OCI-LY3 (cell line): ENCODE results near the gene ANK3.

Source experiments
- H2AFZ ChIP-seq: fragments of 200-600, 300-600 bp; shearing (Covaris generic); 2 replicates; pipeline ENCODE4 v1.6.0; 2014; ENCODE audit warnings: antibody characterized with exemption, low read depth, low read length
- H3K27ac ChIP-seq: fragments of 200-600, 300-600 bp; sonication (generic); 2 replicates; pipeline ENCODE4 v1.5.1; 2014; ENCODE audit warnings: mild to moderate bottlenecking, low read length, moderate library complexity, mixed read lengths
- H3K27me3 ChIP-seq: fragments of 200-600, 300-600 bp; sonication (generic); 2 replicates; pipeline ENCODE4 v1.6.1; 2014; ENCODE audit warnings: low read depth, low read length, mixed read lengths
- H3K36me3 ChIP-seq: fragments of 200-600, 300-600 bp; sonication (generic); replicated peaks from 2 replicates; pipeline ENCODE3; 2014; ENCODE audit warnings: low read depth, low read length, mixed read lengths
- H3K4me1 ChIP-seq: fragments of 300-600, 200-600 bp; sonication (generic); 2 replicates; pipeline ENCODE4 v1.6.1; 2014; ENCODE audit warnings: low read length, mixed read lengths
- H3K4me2 ChIP-seq: fragments of 200-600, 300-600 bp; sonication (generic); 2 replicates; pipeline ENCODE4 v1.6.1; 2014; ENCODE audit warnings: low read length, mixed read lengths
- H3K4me3 ChIP-seq: fragments of 300-600, 200-600 bp; sonication (generic); 2 replicates; pipeline ENCODE4 v1.5.1; 2014; ENCODE audit warnings: antibody characterized with exemption, mild to moderate bottlenecking, low read length, moderate library complexity
- H3K79me2 ChIP-seq: fragments of 300-600, 200-600 bp; shearing (Covaris generic); 2 replicates; pipeline ENCODE4 v1.6.1; 2014; ENCODE audit warnings: mild to moderate bottlenecking, low read length, mixed read lengths
- H3K9ac ChIP-seq: fragments of 300-600, 200-600 bp; shearing (Covaris generic); 2 replicates; pipeline ENCODE4 v1.6.0; 2014; ENCODE audit warnings: mild to moderate bottlenecking, low read length, moderate library complexity
- H3K9me3 ChIP-seq: fragments of 200-600, 300-600 bp; shearing (Covaris generic); 2 replicates; pipeline ENCODE4 v1.6.1; 2014; ENCODE audit warnings: low read length, mixed read lengths; ENCODE audit not compliant: insufficient read depth
- H4K20me1 ChIP-seq: fragments of 200-600, 300-600 bp; sonication (generic); 2 replicates; pipeline ENCODE4 v1.6.1; 2016; ENCODE audit warnings: low read length, mixed read lengths; ENCODE audit not compliant: insufficient read depth
- EZH2phosphoT487 ChIP-seq: fragments of 200-600 bp; shearing (Covaris generic); IDR thresholded peaks from 2 replicates; pipeline ENCODE4 v1.6.1; 2018; ENCODE audit warnings: antibody characterized with exemption, mixed run types, low read depth
- TF ChIP-seq, protein P1 (sequence below): fragments of 200-600, 300-600 bp; sonication (generic); IDR thresholded peaks from 2 replicates; pipeline ENCODE4 v1.5.1; 2014; ENCODE audit warnings: antibody characterized with exemption, low read length, low read depth

Gene ANK3

DNA sequence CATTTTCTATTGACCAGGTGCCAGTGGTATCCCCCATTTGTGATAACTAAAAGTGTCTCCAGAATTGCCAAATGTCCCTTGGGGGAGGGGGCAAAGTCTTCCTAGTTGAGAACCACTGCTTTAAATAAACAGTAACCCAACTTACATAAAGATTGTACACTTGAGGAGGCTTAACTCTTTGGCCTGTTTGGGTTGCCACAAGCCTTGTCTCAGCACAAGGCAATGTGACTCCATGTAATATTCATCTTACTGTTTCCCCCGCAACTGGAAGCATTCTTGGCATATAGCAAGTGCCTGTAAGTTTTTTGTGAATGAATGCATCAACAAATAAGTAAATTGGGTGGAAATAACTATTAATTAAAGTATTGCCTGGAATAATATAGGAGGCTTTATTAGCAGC, 108.3 kb downstream of the ANK3 start:
- no peaks in the 10 kb centered on the region for H3K9me3 ChIP-seq
- H3K4me1 ChIP-seq: no peaks in the 10 kb centered on the region
- no peaks in the 10 kb centered on the region for H3K36me3 ChIP-seq
- TF ChIP-seq, protein P1, sequence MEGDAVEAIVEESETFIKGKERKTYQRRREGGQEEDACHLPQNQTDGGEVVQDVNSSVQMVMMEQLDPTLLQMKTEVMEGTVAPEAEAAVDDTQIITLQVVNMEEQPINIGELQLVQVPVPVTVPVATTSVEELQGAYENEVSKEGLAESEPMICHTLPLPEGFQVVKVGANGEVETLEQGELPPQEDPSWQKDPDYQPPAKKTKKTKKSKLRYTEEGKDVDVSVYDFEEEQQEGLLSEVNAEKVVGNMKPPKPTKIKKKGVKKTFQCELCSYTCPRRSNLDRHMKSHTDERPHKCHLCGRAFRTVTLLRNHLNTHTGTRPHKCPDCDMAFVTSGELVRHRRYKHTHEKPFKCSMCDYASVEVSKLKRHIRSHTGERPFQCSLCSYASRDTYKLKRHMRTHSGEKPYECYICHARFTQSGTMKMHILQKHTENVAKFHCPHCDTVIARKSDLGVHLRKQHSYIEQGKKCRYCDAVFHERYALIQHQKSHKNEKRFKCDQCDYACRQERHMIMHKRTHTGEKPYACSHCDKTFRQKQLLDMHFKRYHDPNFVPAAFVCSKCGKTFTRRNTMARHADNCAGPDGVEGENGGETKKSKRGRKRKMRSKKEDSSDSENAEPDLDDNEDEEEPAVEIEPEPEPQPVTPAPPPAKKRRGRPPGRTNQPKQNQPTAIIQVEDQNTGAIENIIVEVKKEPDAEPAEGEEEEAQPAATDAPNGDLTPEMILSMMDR: no peak
- no peak overlapping the region for H3K4me2 ChIP-seq
- H2AFZ ChIP-seq: no peak overlapping the region
- H4K20me1 ChIP-seq: no peaks in the 10 kb centered on the region
- H3K4me3 ChIP-seq: no peak overlapping the region
- H3K27ac ChIP-seq: no peak overlapping the region
- no peak overlapping the region for H3K9ac ChIP-seq
- no peaks in the 10 kb centered on the region for H3K79me2 ChIP-seq
- no peaks in the 10 kb centered on the region for H3K27me3 ChIP-seq

DNA sequence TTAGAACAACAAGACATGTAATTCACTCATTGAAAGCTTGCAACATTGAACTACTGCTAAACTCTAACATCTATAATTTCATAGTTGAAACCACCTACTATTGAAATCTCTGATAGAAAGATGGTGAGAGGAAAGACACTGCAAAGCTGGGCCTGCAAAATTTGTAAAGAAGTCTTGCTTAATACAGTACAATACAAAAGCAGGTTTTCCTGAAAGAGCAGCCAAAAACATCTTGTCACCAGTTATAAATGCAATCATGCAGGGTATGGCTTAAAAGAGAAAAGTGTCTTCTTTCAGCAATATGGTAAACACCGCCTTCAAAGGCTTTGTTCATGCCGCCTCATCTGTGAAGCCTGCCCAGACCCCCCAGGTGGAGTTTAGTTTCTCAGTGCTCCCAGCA, 109.2 kb downstream of the ANK3 start:
- Histone ChIP-seq H4K20me1 (no peaks in the 10 kb centered on the region), H3K9me3 (no peaks in the 10 kb centered on the region), H3K4me3 (no peak overlapping the region), H3K4me2 (no peak overlapping the region), H3K27me3 (no peaks in the 10 kb centered on the region), H3K27ac (no peak overlapping the region), H3K9ac (no peak overlapping the region), H2AFZ (no peak overlapping the region), H3K79me2 (no peaks in the 10 kb centered on the region), H3K36me3 (no peaks in the 10 kb centered on the region), H3K4me1 (no peaks in the 10 kb centered on the region)
- no peak for TF ChIP-seq EZH2phosphoT487
- TF ChIP-seq, protein P1: no peak

DNA sequence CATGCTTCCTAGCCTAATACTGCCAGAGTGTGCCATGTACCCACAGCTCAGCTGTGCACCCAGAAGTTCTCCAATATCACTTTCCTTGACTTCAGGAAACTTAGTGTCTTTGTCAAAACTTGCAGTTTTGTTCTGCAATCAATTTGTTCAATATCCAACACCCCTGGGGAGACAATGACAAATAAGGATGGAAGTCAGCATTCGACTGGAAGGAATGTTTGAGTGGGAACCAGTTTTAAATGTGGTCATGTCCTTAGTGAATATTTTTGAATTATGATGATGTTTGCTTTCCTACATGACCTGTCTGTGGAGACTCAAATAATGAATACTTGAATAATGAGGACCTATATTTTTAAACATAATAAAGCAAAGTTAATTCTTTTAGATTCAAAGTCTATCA, 112.0 kb downstream of the ANK3 start:
- H3K4me3 ChIP-seq: no peak overlapping the region
- H3K36me3 ChIP-seq: no peaks in the 10 kb centered on the region
- no peak for TF ChIP-seq EZH2phosphoT487
- TF ChIP-seq, protein P1: no peak
- H3K4me1 ChIP-seq: no peaks in the 10 kb centered on the region
- no peaks in the 10 kb centered on the region for H3K79me2 ChIP-seq
- no peaks in the 10 kb centered on the region for H3K9me3 ChIP-seq
- H3K27ac ChIP-seq: no peak overlapping the region
- no peak overlapping the region for H3K4me2 ChIP-seq
- no peak overlapping the region for H2AFZ ChIP-seq
- no peaks in the 10 kb centered on the region for H3K27me3 ChIP-seq
- H3K9ac ChIP-seq: no peak overlapping the region
- no peaks in the 10 kb centered on the region for H4K20me1 ChIP-seq

- H3K27ac ChIP-seq: no peak overlapping the region
- no peaks in the 10 kb centered on the region for H3K27me3 ChIP-seq
- no peak overlapping the region for H2AFZ ChIP-seq
- H3K36me3 ChIP-seq: no peaks in the 10 kb centered on the region
- H3K4me1 ChIP-seq: no peaks in the 10 kb centered on the region
- no peak overlapping the region for H3K4me3 ChIP-seq
- no peaks in the 10 kb centered on the region for H3K79me2 ChIP-seq
- TF ChIP-seq EZH2phosphoT487: no peak
- TF ChIP-seq, protein P1: no peak
- H3K9me3 ChIP-seq: no peaks in the 10 kb centered on the region
- H3K4me2 ChIP-seq: no peak overlapping the region
- H4K20me1 ChIP-seq: no peaks in the 10 kb centered on the region
- no peak overlapping the region for H3K9ac ChIP-seq
These were observed 113.4 kb downstream of the ANK3 start for GRCh38 chr10:60276232-60276631.
